HepG2 (cell line): ENCODE data around the gene AKNA. TPM values are rescaled to one million over a fixed set of nuclear protein-coding genes. Genes with fewer than 3 reads are reported as not detected.

Experiments used
- ATAC-seq: fragments of 200-7000 bp; cut with Tn5 transposase; 3 replicates; pipeline ENCODE4 v1.9.1; 2020; ENCODE audit warnings: mild to moderate bottlenecking, moderate library complexity
- BruUV-seq: library from RNA; stranded (reverse); fragments of 400-500 nt; replicated peaks from 2 replicates; lab custom pipeline; 2021; lab: Mats Ljungman, UMichigan
- CTCF ChIA-PET: fragments of 300-600 bp; formaldehyde crosslinking; extraction: SDS; loops from one replicate; lab custom pipeline; 2021; ENCODE audit warnings: low total read pairs, inconsistent platforms, low intra/inter-chr PET ratio; lab: Yijun Ruan, JAX
- POLR2A ChIA-PET: fragments of 350-600 bp; sonication (Branson Sonifier 250); formaldehyde crosslinking; loops from one replicate; lab custom pipeline; 2020; ENCODE audit warnings: antibody characterized with exemption, inconsistent platforms; lab: Yijun Ruan, JAX
- DNase-seq: peaks from one replicate; pipeline ENCODE4 v3.0.0-alpha.2; 2015; ENCODE audit warnings: low spot score
- FAIRE-seq: peaks from 3 replicates; lab custom pipeline; 2011; peaks lifted over from hg19 to GRCh38; lab: Jason Lieb, UNC
- H2AFZ ChIP-seq: one replicate; pipeline ENCODE4 v1.6.1; 2011; ENCODE audit warnings: low read length, inconsistent platforms
- H3K27ac ChIP-seq: fragments of 300-600 bp; 3 replicates; pipeline ENCODE4 v1.8.0; 2011; ENCODE audit warnings: mixed run types, mild to moderate bottlenecking, mixed read lengths, low read length, inconsistent platforms; ENCODE audit not compliant: insufficient read depth; ENCODE audit errors: extremely low read length
- H3K27me3 ChIP-seq, 2 experiments: fragments of 200-600 bp in 1 of 2; 2 replicates in 1 of 2; 3 replicates in 1 of 2; pipeline versions ENCODE4 v1.6.0 to v1.8.0; 2011; ENCODE audit warnings: low read length in 2 of 2, mild to moderate bottlenecking in 2 of 2, moderate library complexity in 2 of 2, inconsistent platforms in 1 of 2; ENCODE audit not compliant: insufficient read depth in 2 of 2, control insufficient read depth in 1 of 2
- H3K36me3 ChIP-seq, 2 experiments: fragments of 200-600 bp in 1 of 2; replicated peaks in 1 of 2; 2 replicates in 1 of 2; 3 replicates in 1 of 2; pipeline versions ENCODE4 v1.5.1 to v1.8.0; 2011; ENCODE audit warnings: low read length in 2 of 2, inconsistent platforms in 1 of 2; ENCODE audit not compliant: insufficient read depth in 2 of 2, control insufficient read depth in 1 of 2
- H3K4me1 ChIP-seq: 2 replicates; pipeline ENCODE4 v1.5.1; 2012; ENCODE audit warnings: low read length, inconsistent platforms; ENCODE audit not compliant: insufficient read depth
- H3K4me2 ChIP-seq: 2 replicates; pipeline ENCODE4 v1.6.0; 2011; ENCODE audit warnings: low read depth, low read length, inconsistent platforms
- H3K4me3 ChIP-seq, 3 experiments: fragments of 200-600 bp in 1 of 3; sonication (generic), shearing (Covaris generic) in 1 of 3; replicated peaks in 1 of 3; 2 replicates each; pipeline ENCODE4 v1.5.1; 2011 to 2016; ENCODE audit warnings: low read length in 3 of 3, inconsistent platforms in 2 of 3, low read depth in 2 of 3, mild to moderate bottlenecking in 2 of 3, control low read depth in 1 of 3, mixed read lengths in 1 of 3; ENCODE audit not compliant: insufficient read depth in 1 of 3
- H3K79me2 ChIP-seq: one replicate; pipeline ENCODE4 v1.6.1; 2011; ENCODE audit warnings: low read length, inconsistent platforms; ENCODE audit not compliant: insufficient read depth
- H3K9ac ChIP-seq: 2 replicates; pipeline ENCODE4 v1.6.0; 2011; ENCODE audit warnings: mild to moderate bottlenecking, low read depth, low read length, inconsistent platforms; ENCODE audit not compliant: insufficient read depth
- H3K9me3 ChIP-seq: 2 replicates; pipeline ENCODE4 v1.5.1; 2012; ENCODE audit warnings: mild to moderate bottlenecking, low read length
- H4K20me1 ChIP-seq: 2 replicates; pipeline ENCODE4 v1.6.0; 2011; ENCODE audit warnings: inconsistent platforms, mild to moderate bottlenecking, low read length, moderate library complexity; ENCODE audit not compliant: insufficient read depth
- CSRNP2 ChIP-seq: sonication (generic); formaldehyde crosslinking; conservative IDR thresholded peaks from 2 replicates; pipeline ENCODE4 v1.8.0; 2022; ENCODE audit warnings: low read depth, missing genetic modification reagents
- KLF13 ChIP-seq: sonication (generic); formaldehyde crosslinking; IDR thresholded peaks from 2 replicates; pipeline ENCODE4 v1.4.0; 2020; ENCODE audit warnings: mild to moderate bottlenecking, missing genetic modification reagents
- MLX ChIP-seq: IDR thresholded peaks from 2 replicates; pipeline ENCODE4 v1.6.1; 2016
- SKIL ChIP-seq: sonication (generic); formaldehyde crosslinking; IDR thresholded peaks from 2 replicates; pipeline ENCODE4 v1.8.0; 2022; ENCODE audit warnings: missing genetic modification reagents, mild to moderate bottlenecking, moderate library complexity, borderline replicate concordance
- SNAPC5 ChIP-seq: sonication (generic); formaldehyde crosslinking; IDR thresholded peaks from 2 replicates; pipeline ENCODE4 v1.8.1; 2023; ENCODE audit warnings: mild to moderate bottlenecking, missing genetic modification reagents, borderline replicate concordance
- TGIF2 ChIP-seq: IDR thresholded peaks from 2 replicates; pipeline ENCODE4 v1.6.1; 2016; ENCODE audit warnings: control low read depth, missing compliant biosample characterization
- THRA ChIP-seq: sonication (generic); formaldehyde crosslinking; IDR thresholded peaks from 2 replicates; pipeline ENCODE4 v1.4.0; 2020; ENCODE audit warnings: missing genetic modification reagents, borderline replicate concordance
- ZBTB1 ChIP-seq: sonication (generic); formaldehyde crosslinking; IDR thresholded peaks from 2 replicates; pipeline ENCODE4 v1.4.0; 2020; ENCODE audit warnings: missing genetic modification reagents, borderline replicate concordance
- ZNF142 ChIP-seq: sonication (generic); formaldehyde crosslinking; IDR thresholded peaks from 2 replicates; pipeline ENCODE4 v1.4.0; 2020; ENCODE audit warnings: missing genetic modification reagents
- ZNF44 ChIP-seq: sonication (generic); formaldehyde crosslinking; IDR thresholded peaks from 2 replicates; pipeline ENCODE4 v1.5.1; 2020; ENCODE audit warnings: mild to moderate bottlenecking, missing genetic modification reagents
- ZNF879 ChIP-seq: sonication (generic); formaldehyde crosslinking; IDR thresholded peaks from 2 replicates; pipeline ENCODE4 v1.8.1; 2023; ENCODE audit warnings: missing genetic modification reagents
- WGBS: methylation state at CpG from one replicate; pipeline ENCODE4 v1.1.6; 2017; ENCODE audit warnings: low lambda C conversion rate; 5-methylcytosine and 5-hydroxymethylcytosine counted together
- in situ Hi-C: cut with HindIII; loops from 2 replicates; pipeline ENCODE4 v1.10.0; 2017; ENCODE audit warnings: low pct_unique_long_range_greater_than_20kb; ENCODE audit not compliant: extremely low pct_ligation_motif_present
- intact Hi-C: fragments of 100-400 bp; cut with micrococcal nuclease; formaldehyde crosslinking; loops from one replicate; pipeline ENCODE4 v1.10.0; 2022; ENCODE audit not compliant: unreplicated experiment
- polyA plus RNA-seq, 8 experiments: library from polyadenylated mRNA; depleted of rRNA in 3 of 8; stranded (reverse) in 7 of 8; unstranded in 1 of 8; fragments of >200 nt; fragmentation: Illumina TruSeq in 4 of 8; extraction: Trizol in 4 of 8; gene quantifications; 2 replicates each; pipeline versions ENCODE4 v1.2.1 to v1.2.3, GENCODE V29; 2011 to 2016; ENCODE audit warnings: low read depth in 4 of 8, missing spikeins in 1 of 8, mixed read lengths in 1 of 8; ENCODE audit not compliant: insufficient read depth in 1 of 8
- total RNA-seq, 5 experiments: library from RNA; depleted of rRNA; stranded (reverse); fragments of >200 nt; fragmentation: Illumina TruSeq; extraction: Trizol; gene quantifications; 2 replicates each; pipeline ENCODE4 v1.2.3, GENCODE V29; 2016; ENCODE audit warnings: low read depth in 1 of 5

Gene AKNA
- total and polyA plus RNA-seq, 2 of the 13 experiments (the other 11 are each of a cell fraction or from before 2014, with no cell fraction given), result 3.0 to 3.1 TPM

- intact Hi-C loops, result no loop called here
Measured at GRCh38 chr9:114348261-114348905, 39.4 kb downstream of the AKNA start.

More at GRCh38 chr9:114348261-114348905, 39.4 kb downstream of the AKNA start:
- TF ChIP-seq ZNF44 (CRISPR knock-in tag) (no peak), ZNF142 (CRISPR knock-in tag) (no peak), THRA (CRISPR knock-in tag) (no peak), MLX (no peak), TGIF2 (CRISPR knock-in tag) (no peak), KLF13 (CRISPR knock-in tag) (no peak), ZBTB1 (no peak), SKIL (CRISPR knock-in tag) (no peak), ZNF879 (CRISPR knock-in tag) (no peak), CSRNP2 (no peak), SNAPC5 (no peak)
- TF ChIP-seq, all 625 proteins: peak for 0
- no peak overlapping the region for H3K4me3 ChIP-seq
- no peak overlapping the region for H3K27ac ChIP-seq
- no peak for DNase-seq
- no peaks in the 10 kb centered on the region for H4K20me1 ChIP-seq
- H3K36me3 ChIP-seq, result peaks cover 12 to 24% of the 10 kb centered on the region in 2 experiments; a peak in 4 of 5 replicates
- no peak overlapping the region for H3K9ac ChIP-seq
- no TSS peak for BruUV-seq
- no peaks in the 10 kb centered on the region for H3K79me2 ChIP-seq
- no peaks in the 10 kb centered on the region for H3K9me3 ChIP-seq
- in situ Hi-C loops, result no loop called here
- H3K4me1 ChIP-seq, result peaks cover 15% of the 10 kb centered on the region
- no peak overlapping the region for H3K4me2 ChIP-seq
- ATAC-seq, result no peak
- CTCF ChIA-PET, result no interaction called here
- H2AFZ ChIP-seq, result no peak overlapping the region
- no peaks in the 10 kb centered on the region for H3K27me3 ChIP-seq
- FAIRE-seq, result no peak
- POLR2A ChIA-PET, result no interaction called here
- 94% methylated on average over 11 of the region's 12 CpGs for WGBS
